Measurements from ENCODE around the gene DGAT2.
A peak's percentile ranks its signal among the peaks of the same experiment; 100 is the strongest.
"Not testable (repeated sequence)": the region's sequence is repeated elsewhere in the genome, so short reads cannot be mapped to it uniquely, and the experiment has no call there.

Gene DGAT2

DNA sequence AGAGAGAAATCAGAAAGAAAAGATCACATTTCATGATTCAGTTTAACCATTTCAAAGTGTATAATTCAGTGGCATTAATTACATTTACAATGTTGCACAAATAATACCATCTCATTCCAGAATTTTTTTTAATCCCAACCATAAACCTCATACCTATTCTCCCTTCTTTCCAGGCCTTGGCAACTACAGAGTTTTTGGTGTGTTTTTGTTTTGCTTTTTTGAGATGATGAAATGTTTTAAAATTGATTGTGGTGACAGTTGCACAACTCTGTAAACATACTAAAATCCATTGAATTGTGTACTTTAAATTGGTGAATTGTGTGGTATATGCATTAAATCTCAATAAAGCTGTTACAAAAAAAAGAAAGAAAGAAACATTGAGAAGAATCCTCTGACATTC lies 13.6 kb upstream of the DGAT2 start:
- DNase-seq (ENCODE audit: low read depth in 2 of 2), result not testable (repeated sequence)

DNA sequence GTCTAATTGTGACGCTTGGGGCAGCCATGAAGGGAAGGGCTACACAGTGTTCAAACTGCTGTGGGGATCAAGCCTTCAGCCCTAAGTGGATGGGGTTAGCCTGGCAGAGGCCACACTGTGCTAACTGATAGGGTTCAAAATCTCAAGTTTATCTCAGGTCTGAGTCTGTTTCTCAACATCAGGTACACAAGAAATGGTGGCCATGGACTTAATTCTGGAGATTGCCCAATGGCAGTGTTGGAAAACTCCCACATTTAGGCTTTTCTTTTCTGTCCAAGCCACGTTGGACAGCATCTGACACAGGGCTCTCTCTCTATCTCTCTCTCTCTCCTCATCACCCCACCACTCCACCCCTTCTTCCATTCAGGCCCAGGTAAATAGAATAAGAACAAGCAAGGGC lies 10.9 kb upstream of the DGAT2 start:
- DNase-seq (ENCODE audit: low read depth in 2 of 2), result no peak

DNA sequence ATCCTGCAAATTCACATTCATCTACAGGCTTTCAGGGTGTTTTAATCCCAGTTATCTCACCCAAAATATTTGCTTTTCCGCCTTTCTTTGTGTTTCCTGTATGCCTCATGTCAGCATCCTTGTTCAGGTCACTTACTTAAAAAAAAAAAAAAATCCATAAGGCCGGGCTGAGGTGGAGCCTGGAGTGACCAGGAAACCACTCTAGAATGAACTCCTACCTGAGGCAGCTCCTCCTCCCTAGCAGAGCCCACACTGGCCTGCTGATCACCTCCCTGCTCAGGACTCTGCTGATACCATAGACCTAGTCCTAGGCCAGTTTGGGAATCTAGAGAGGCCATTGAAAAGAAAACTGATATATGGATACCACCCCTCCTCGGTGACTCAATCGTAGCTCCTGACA lies 8.7 kb upstream of the DGAT2 start:
- DNase-seq (ENCODE audit: low read depth in 2 of 2), result no peak

DNA sequence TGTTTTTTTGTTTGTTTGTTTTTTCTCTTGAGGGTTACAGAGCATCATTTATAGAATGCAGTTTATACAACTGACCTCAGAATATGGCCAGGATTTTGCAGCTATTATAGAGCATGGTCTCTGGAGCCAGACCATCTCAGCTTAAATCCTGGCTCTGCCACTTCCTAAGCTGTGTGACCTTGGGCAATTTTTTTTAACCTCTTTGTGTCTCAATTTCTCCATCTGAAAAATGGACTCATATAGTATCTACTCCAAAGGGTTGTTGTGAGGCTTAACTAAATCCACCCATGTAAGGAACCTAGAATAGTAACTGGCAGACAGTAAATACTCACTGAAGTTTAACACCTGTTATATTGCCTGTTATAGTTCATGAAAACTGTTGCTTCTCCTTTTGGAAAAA lies 8.3 kb upstream of the DGAT2 start:
- DNase-seq (ENCODE audit: low read depth in 2 of 2), result no peak

DNA sequence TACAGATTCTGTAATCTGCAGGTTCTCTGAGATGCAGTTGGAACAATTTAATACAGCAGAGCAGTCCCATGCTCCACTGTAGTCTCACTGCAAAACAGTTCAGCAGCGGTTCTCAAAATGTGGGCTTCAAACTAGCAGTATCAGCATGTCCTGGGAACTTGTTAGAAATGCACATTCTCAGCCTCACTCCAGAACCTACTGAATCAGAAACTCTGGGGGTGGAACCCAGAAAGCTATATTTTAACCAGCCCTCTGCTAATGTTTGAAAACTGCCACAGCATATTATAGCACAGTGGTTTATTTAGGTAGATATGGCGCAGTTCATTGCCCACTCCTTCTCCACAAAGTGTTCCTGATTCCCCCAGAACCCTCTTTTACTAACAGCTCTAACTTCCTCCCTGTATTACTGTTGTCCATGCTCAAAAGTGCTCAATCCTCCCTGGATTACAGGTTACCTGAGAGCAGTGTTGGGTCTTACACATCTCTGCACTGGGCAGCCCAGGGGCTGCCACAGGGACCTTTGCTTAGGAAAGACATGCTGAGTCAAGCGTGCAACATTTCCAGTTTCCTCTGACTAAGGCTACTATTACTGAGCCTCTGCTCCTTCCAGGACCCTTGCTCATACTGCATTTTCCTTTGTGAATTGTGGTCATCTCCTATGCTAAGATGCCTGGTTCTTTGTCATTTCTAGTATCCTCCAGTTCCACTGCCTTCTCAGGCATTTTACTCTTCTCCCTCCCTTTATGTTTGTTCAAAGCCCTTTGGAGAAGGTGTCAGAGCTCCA lies 7.7 kb upstream of the DGAT2 start:
- DNase-seq (ENCODE audit: low read depth in 2 of 2), result peak; percentile 8

DNA sequence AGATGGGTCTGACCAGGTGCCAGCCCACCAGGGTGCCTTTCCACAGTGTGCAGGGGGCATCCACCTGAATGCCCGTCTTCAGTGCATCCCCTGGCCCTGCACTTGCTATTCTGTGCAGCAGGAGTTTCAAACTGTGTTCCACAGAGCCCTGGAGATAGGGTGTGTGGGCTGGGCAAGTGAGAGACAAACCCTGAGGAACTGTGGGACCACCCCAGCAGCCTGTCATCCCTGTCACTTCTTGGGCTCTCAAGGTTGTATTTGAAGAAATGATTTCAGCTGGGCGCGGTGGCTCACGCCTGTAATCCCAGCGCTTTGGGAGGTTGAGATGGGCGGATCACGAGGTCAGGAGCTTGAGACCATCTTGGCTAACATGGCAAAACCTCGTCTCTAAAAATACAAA lies 6.4 kb upstream of the DGAT2 start:
- no peak for DNase-seq (ENCODE audit: low read depth in 2 of 2)

DNA sequence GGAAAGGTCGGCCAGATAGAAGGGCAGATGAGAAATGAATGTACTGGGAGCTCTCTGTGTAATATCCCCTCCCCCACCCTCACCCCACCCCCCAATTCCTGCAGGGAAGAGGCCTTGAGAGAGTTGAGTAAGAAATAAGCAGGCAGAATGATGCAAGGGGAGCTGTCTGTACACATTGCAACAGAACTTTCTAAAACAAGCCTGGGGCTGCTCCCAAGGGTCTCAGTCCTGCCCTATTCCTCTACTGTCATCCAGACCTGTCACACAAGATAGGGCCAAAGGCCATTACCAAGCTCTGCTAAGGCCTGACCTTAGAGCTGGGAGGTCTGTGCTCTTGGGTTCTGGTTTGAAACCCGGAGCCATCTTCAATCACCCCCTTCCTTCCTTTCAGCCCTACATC lies 5.7 kb upstream of the DGAT2 start:
- DNase-seq (ENCODE audit: low read depth in 2 of 2), result peak; percentile 35 to 49

DNA sequence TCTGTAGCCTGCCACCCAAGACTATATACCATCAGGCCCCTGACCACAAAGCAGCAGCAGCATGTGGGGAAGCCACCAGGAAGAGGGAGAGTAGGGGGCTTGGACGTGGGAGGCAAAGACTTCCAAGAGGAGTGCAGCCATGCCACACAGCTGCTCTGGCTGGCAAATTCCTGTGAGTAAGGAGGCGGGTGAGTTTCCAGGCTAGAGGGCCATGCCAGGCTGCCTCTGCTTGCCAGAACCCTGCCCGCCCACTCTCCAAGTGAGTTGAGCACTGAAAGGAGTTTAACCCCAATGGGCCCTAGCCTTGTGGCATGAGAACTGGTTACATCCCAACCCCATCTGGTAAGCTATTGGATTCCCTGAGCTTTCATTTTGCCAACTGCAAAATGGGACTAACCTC lies 4.7 kb upstream of the DGAT2 start:
- DNase-seq (ENCODE audit: low read depth in 2 of 2), result no peak

DNA sequence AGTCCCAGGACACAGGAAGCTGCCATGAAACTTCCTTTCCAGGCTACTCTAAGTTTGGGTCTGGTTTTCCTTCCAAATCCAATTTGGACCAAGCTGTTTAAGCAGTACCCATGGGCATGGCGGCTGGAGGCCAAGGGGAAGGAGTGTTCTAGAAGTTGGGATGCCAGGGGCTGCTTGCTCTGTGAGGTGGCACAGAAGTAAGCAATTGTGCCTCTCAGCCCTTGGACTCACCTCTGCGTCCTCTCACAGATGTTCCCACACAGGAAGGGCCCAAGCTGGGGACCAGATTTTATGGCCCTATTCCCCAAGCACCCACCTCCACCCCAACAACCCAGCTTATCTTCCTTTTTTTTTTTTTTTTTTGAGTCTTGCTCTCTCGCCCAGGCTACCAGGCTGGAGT lies 3.5 kb upstream of the DGAT2 start:
- no peak for DNase-seq (ENCODE audit: low read depth in 2 of 2)

DNA sequence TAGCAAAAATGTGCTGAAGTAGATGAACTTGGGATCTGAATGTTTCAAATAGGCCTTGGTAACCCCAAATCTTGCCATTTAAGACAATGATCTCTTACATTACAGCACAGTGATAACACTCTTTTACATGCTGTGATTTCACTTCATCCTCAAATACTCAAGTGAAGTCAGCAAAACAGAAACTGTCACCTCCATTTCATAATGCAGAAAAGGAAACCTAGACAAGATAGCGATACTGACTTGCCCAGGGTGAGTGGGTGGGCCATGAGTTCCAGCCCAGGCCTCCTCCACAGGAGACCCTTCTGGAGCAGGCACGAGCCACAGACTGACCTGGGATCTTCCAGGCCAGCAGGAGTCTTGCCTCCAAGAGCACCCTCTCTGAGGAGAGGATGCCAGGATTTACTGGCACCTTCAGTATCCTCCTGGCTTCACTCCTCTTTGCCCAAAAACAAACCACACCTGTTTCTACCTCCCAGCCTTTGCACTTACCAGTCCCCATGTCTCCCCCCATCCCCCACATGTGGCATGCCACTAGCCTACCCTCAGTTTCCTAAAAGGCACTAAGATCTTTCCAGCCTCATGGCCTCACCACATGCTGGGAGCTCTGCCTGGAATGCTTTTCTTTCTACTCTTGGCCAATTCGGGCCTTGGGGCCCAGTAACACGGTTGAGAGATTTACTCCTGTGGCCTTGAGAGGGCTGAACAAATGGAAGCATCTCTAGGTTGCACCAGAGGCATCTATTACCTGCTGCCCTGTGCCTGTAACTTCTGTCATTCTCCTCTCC lies 1.9 kb upstream of the DGAT2 start:
- no peak for DNase-seq (ENCODE audit: low read depth in 2 of 2)

DNA sequence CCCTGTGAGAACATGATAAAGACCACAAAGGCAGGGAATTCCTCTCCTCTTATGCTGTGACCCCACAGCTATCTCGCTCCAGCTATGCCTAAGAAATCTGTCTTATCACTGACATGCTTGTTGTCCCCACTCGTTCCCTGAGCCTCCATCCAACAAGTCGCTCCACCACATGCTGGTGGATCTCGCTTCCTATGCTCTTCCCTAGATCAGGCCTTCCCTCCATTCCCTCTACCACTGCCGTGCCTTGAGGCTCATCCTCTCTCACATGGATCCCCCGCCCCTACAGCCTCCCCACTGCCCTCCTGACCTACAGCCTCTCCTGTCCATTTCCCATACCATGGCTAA lies 1.4 kb upstream of the DGAT2 start:
- DNase-seq (ENCODE audit: low read depth in 2 of 2), result no peak

DNA sequence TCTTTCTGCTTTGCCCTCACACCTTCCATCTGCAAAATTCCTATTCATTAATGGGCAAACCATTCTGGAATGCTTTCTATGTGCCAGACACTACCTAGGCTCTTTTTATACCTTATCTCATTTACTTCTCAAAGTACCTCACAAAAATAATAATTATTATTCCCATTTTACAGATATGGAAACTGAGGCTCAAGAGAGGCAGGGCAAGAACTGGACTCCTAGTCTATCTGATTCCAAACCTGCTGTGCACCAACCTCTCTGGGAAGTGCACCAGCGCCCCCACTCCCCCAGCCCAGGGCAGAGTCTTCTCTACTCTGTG lies 826 bp upstream of the DGAT2 start:
- no peak for DNase-seq (ENCODE audit: low read depth in 2 of 2)

DNA sequence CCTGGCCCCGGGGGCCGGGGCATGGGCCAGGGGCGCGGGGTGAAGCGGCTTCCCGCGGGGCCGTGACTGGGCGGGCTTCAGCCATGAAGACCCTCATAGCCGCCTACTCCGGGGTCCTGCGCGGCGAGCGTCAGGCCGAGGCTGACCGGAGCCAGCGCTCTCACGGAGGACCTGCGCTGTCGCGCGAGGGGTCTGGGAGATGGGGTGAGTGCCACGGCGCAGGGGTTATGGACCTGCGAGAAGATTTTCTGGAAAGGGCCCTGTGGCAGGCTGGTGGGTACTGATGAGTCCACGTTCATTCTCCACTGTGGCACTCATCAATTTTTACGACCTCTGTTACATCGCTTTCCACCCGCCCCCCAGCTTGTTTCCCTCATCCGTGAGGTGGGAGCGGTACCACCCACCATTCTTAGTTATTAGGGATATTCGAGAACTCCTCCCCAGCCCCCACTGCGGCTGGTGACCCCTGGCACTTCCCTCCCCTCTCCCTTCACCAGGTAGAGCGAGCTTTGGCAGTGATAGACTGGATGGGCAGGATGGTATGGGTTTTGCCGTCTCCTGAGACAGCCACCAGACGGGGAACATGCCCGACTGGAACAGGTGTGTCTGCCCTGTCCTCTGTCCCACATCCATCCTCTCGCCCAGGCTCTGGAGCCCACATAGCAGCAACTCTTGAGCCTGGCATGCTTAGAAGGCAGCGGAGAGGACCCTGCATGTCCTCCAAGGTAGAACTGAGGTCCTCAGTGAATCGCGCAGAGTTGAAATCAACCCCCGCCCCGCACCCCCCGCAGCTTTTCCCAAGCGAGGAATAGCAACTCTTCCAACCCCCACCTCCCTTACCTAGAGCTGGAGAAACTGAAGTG lies 562 bp downstream of the DGAT2 start:
- DNase-seq (ENCODE audit: low read depth in 2 of 2), result no peak

DNA sequence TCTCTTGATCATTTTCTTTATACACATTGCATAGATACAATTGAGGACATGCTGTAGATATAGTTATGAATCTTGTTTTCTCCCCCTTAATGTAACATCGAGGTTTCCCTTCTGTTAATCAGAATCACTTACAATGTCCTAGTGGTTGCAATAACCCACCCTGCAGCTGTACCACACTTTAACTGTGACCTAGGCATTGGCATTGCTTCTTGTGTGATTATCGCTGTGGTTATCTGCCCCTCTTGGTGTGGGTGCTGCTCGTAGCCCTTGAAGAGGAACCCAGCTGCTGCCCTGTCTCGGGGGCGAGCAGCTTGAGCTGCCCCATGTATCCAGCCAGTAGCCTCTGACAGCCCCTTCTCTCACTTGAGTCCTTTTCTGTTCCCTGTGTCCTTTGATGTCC lies 1.5 kb downstream of the DGAT2 start:
- DNase-seq (ENCODE audit: low read depth in 2 of 2), result no peak

DNA sequence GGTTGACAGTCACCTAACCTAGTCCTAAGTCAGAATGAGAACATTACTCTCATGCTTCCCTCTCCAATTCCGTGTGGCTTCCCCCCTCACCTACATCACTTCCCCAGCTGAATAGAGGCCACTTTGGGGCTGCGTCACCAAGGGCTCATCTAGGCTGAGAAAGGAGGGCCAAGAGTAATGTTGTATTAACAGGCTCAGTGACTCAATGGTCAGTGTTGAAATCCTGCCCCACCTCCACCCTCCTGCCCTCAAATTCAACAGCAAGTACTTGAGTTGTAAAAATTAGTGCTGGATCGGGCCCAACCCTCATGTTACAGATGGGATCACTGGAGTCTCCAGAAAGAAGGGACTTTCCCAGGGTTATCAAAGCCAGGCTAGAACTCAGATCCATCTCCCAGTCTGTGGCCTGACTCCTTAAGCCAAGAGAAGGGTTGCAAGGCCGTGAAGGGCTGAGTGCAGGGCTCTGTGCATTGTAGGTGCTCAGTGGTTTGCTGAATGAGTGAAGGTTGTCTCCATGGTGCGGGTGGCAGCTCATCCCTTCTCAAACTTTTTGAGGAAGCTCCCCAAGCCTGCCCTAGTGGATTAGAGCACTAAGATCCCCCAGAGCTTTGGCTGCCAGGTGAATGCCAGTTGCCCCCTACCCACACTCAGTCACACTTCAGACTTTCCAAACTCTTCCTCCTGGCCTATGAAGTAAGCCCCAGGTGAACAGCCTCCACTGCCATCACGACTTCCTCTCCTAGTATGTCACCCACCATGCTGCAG lies 3.2 kb downstream of the DGAT2 start:
- DNase-seq (ENCODE audit: low read depth in 2 of 2), result peak; percentile 4 to 13

DNA sequence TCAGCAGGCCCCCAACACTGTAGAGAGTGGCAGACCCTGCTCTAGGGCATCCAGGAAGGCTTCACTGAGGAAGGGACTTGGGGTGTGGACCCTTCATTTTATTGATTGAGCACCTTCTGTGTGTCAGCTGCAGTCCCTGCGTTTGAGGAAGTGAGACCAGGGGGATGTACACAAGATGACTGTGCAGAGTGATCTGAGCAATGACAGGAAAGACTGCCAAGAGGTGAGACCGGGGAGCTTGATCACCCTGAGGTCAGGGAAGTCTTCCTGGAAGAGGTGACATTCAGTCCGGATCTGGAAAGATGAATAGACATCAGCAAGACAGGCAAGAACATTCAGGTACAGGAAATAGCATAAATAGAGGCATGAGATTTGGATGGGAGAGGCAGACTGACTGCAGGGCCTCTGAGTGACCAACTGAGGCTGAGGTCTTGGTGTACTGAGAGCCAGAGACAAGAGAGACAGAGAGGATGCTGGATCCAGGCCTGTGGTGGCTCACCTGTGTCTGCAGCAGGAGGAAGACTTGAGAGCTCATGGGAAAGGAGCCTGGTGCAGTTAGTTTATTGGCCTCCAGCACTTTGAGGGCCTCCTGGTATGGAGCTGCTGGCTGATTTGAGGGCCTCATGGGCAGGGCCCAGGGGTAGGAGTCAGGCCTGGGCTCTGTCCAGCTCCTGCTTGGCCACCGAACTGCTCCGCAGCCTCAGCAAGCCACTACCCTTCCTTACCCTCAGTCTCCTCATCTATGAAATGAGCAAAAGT lies 5.2 kb downstream of the DGAT2 start:
- no peak for DNase-seq (ENCODE audit: low read depth in 2 of 2)

DNA sequence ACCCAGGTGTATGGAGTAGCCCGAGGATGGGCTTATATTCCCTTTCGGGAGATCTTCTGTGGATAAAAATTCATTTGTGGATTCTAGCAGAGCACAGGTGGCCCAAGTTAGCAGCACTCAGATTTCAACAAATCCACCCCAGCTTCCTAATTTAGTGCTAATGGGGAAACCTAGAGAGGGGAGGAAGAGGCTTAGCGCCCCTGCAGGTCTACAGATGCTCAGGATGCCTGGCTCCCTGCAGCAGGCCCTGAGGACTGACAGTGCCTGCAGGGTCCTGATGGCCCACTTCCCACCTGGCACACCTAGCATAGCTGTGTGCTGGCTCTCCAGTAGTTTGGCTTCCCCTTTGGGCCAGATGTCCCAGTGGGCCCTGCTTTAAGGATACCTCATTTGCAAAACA lies 6.5 kb downstream of the DGAT2 start:
- no peak for DNase-seq (ENCODE audit: low read depth in 2 of 2)

DNA sequence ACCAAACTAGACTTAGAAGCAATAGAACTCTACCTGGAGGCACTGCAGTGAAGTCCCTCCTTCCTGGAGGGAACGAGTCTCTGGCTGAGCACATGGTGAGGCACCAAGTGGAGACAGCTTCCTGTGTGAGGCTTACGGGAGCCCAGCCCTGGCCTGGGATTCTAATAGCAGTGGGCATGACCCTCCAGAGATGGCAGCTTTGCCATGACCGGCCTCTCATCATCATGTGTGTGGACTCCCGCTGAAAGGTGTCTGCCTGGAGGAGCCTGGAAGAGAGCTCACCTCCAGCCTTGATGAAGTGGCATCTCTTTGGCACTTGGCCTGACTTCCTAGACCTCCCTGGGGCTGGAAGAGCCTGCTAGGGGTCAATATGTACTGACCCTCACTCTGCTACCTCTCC lies 8.0 kb downstream of the DGAT2 start:
- DNase-seq (ENCODE audit: low read depth in 2 of 2), result no peak

DNA sequence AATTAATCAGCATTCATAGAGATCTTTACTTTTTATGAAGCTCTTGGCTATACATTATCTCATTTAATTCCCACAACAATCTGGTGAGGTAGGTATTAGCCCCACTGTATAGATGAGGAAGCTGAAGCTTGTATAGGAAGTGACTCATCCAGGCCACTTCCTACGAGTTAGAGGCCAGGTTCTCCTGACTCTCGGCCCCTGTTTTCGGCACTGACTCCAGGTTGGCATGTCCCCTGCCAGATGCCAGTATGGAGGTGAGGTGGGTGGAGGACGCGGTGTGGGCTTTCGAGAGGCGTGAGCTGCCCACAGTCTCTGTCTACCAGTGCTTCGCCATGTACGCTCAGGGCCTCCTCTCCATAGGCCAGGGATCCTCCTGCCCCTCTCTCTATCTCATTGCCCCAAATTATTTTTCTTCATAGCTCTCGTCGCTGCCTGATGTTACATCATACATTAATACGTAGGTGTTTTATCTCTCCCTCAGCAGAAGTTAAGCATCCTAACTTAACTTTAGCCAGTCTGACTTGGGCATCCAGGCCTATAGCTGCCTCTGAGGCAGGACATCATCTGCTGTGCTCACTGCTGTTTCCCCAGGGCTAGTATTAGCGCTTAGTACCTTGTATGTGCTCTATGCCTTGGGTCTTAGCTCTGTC lies 9.0 kb downstream of the DGAT2 start:
- no peak for DNase-seq (ENCODE audit: low read depth in 2 of 2)

DNA sequence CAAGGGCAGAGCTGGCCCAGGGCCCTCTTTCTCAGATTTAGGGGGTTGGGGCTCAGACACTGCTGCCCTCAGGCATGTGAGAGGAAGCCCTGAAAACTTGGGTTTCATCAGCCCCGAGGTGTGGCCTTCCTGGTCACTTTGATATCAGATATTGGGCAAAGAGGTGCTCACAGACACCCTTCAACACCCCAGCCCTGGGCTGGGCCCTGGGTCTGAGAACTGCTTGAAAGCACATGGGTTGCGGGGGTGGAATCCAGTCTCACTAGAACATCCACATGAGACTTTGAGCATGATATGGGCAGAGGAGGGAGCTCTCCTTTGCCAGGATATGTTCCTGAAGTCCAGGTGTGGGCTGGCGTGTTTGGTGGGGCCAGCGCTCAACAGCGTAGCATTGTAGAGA lies 10.4 kb downstream of the DGAT2 start:
- DNase-seq (ENCODE audit: low read depth in 2 of 2), result no peak

DNA sequence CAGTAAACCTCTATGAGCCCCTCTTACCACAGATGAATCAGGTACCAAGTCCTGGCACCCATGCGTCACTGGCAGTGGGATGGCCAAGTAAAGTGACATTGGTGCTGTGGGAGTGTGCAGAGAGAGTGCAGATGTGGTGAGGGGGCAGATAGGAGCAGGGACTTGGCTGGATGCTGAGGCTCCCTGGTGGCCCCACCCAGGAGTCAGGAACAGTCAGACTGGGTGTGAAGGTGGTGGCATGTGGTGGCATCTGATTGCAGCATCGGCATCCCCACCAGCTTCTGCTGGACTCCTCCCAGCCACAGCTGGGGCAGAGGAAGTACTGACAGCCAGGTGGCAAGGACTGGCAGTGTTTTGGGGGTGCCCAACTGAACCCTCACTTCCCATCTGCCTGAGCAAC lies 11.4 kb downstream of the DGAT2 start:
- no peak for DNase-seq (ENCODE audit: low read depth in 2 of 2)
